WTC11 (cell line): Measurements from ENCODE around the gene CDKN1B. TPM values are rescaled to one million over a fixed set of nuclear protein-coding genes. Genes with fewer than 3 reads are reported as not detected.
A peak's percentile ranks its signal among the peaks of the same experiment; 100 is the strongest.

ENCODE experiments used
- ATAC-seq: fragments of 200-7000 bp; cut with Tn5 transposase; 2 replicates; pipeline ENCODE4 v1.10.0; 2021; ENCODE audit warnings: mild to moderate bottlenecking, moderate library complexity
- Bru-seq: library from RNA; stranded (reverse); fragments of 400-500 nt; gene quantifications from one replicate; lab custom pipeline; 2021; lab: Mats Ljungman, UMichigan
- CTCF ChIA-PET: fragments of 300-600 bp; sonication (Branson Sonifier 250); formaldehyde crosslinking; loops from one replicate; lab custom pipeline; 2021; ENCODE audit warnings: antibody characterized with exemption; lab: Charles Lee
- POLR2A ChIA-PET: fragments of 350-600 bp; sonication (Branson Sonifier 250); formaldehyde crosslinking; loops from one replicate; lab custom pipeline; 2021; ENCODE audit warnings: antibody characterized with exemption; lab: Charles Lee
- DNase-seq: peaks from one replicate; pipeline ENCODE4 v3.0.0; 2021; ENCODE audit warnings: low spot score
- H3K27ac Mint-ChIP-seq: 2 replicates; pipeline ENCODE4 v1.8.0; 2021; ENCODE audit warnings: mixed read lengths
- H3K27me3 Mint-ChIP-seq: 2 replicates; pipeline ENCODE4 v1.8.0; 2021; ENCODE audit warnings: low read depth, mild to moderate bottlenecking, moderate library complexity, mixed read lengths
- H3K36me3 Mint-ChIP-seq: 2 replicates; pipeline ENCODE4 v1.8.0; 2021; ENCODE audit warnings: mixed read lengths
- H3K4me1 Mint-ChIP-seq: 2 replicates; pipeline ENCODE4 v1.8.0; 2022; ENCODE audit warnings: mixed read lengths
- H3K4me3 Mint-ChIP-seq: 2 replicates; pipeline ENCODE4 v1.8.0; 2021; ENCODE audit warnings: mild to moderate bottlenecking, moderate library complexity, mixed read lengths
- H3K9me3 Mint-ChIP-seq: 2 replicates; pipeline ENCODE4 v1.8.0; 2021; ENCODE audit warnings: mixed read lengths
- ATF3 ChIP-seq: sonication (generic); formaldehyde crosslinking; conservative IDR thresholded peaks from 2 replicates; pipeline ENCODE4 v1.8.1; 2022; ENCODE audit warnings: mild to moderate bottlenecking, missing genetic modification reagents
- CDX4 ChIP-seq: fragments of 250-450 bp; sonication (Bioruptor Pico); IDR thresholded peaks from 2 replicates; pipeline ENCODE4 v1.9.0; 2021; ENCODE audit warnings: moderate library complexity, mild to moderate bottlenecking, inconsistent platforms, borderline replicate concordance
- CREB1 ChIP-seq: sonication (generic); formaldehyde crosslinking; IDR thresholded peaks from 2 replicates; pipeline ENCODE4 v1.8.0; 2023; ENCODE audit warnings: mild to moderate bottlenecking, missing genetic modification reagents
- CREM ChIP-seq: sonication (generic); formaldehyde crosslinking; IDR thresholded peaks from 2 replicates; pipeline ENCODE4 v1.8.1; 2022; ENCODE audit warnings: mild to moderate bottlenecking, missing genetic modification reagents, moderate library complexity
- CTCF ChIP-seq: fragments of 200-600 bp; IDR thresholded peaks from 2 replicates; pipeline ENCODE4 v1.8.0; 2022; ENCODE audit warnings: antibody characterized with exemption
- E2F1 ChIP-seq: sonication (generic); formaldehyde crosslinking; IDR thresholded peaks from 2 replicates; pipeline ENCODE4 v1.8.0; 2022; ENCODE audit warnings: mild to moderate bottlenecking, missing genetic modification reagents
- E2F5 ChIP-seq: sonication (generic); formaldehyde crosslinking; IDR thresholded peaks from 2 replicates; pipeline ENCODE4 v1.8.1; 2022; ENCODE audit warnings: mild to moderate bottlenecking, moderate library complexity, missing genetic modification reagents
- ERG ChIP-seq: fragments of 250-450 bp; sonication (Bioruptor Pico); IDR thresholded peaks from 2 replicates; pipeline ENCODE4 v1.8.0; 2021; ENCODE audit warnings: mild to moderate bottlenecking
- ESRRA ChIP-seq: sonication (generic); formaldehyde crosslinking; IDR thresholded peaks from 2 replicates; pipeline ENCODE4 v1.8.1; 2022; ENCODE audit warnings: mild to moderate bottlenecking, missing genetic modification reagents, borderline replicate concordance
- ETV6 ChIP-seq: sonication (generic); formaldehyde crosslinking; IDR thresholded peaks from 2 replicates; pipeline ENCODE4 v1.8.1; 2022; ENCODE audit warnings: mild to moderate bottlenecking, missing genetic modification reagents
- FOXJ3 ChIP-seq: sonication (generic); formaldehyde crosslinking; IDR thresholded peaks from 2 replicates; pipeline ENCODE4 v1.9.0; 2021; ENCODE audit warnings: missing genetic modification reagents, mild to moderate bottlenecking, borderline replicate concordance
- FOXP4 ChIP-seq: sonication (generic); formaldehyde crosslinking; IDR thresholded peaks from 2 replicates; pipeline ENCODE4 v1.8.0; 2022; ENCODE audit warnings: mild to moderate bottlenecking, missing genetic modification reagents
- GTF2I ChIP-seq: fragments of 250-450 bp; sonication (Bioruptor Pico); conservative IDR thresholded peaks from 2 replicates; pipeline ENCODE4 v1.4.0; 2021; ENCODE audit warnings: mild to moderate bottlenecking
- JAZF1 ChIP-seq: fragments of 250-450 bp; sonication (Bioruptor Pico); IDR thresholded peaks from 2 replicates; pipeline ENCODE4 v1.9.0; 2021; ENCODE audit warnings: moderate library complexity, mild to moderate bottlenecking, inconsistent platforms
- KAT7 ChIP-seq: sonication (generic); formaldehyde crosslinking; IDR thresholded peaks from 2 replicates; pipeline ENCODE4 v1.8.1; 2023; ENCODE audit warnings: missing genetic modification reagents, mild to moderate bottlenecking, borderline replicate concordance
- NFATC4 ChIP-seq: fragments of 250-450 bp; sonication (Bioruptor Pico); IDR thresholded peaks from 2 replicates; pipeline ENCODE4 v1.9.0; 2021; ENCODE audit warnings: mild to moderate bottlenecking
- NR3C1 ChIP-seq: sonication (generic); formaldehyde crosslinking; conservative IDR thresholded peaks from 2 replicates; pipeline ENCODE4 v1.8.1; 2023; ENCODE audit warnings: low read depth, mild to moderate bottlenecking, missing genetic modification reagents
- SOX15 ChIP-seq: fragments of 250-450 bp; sonication (Bioruptor Pico); IDR thresholded peaks from 2 replicates; pipeline ENCODE4 v1.9.0; 2021; ENCODE audit warnings: mild to moderate bottlenecking
- SP1 ChIP-seq: sonication (generic); formaldehyde crosslinking; conservative IDR thresholded peaks from 2 replicates; pipeline ENCODE4 v1.8.1; 2022; ENCODE audit warnings: missing genetic modification reagents
- ZNF138 ChIP-seq: sonication (generic); formaldehyde crosslinking; conservative IDR thresholded peaks from 2 replicates; pipeline ENCODE4 v1.8.1; 2022; ENCODE audit warnings: mild to moderate bottlenecking, moderate library complexity, missing genetic modification reagents
- ZNF263 ChIP-seq: sonication (generic); formaldehyde crosslinking; IDR thresholded peaks from 2 replicates; pipeline ENCODE4 v1.8.1; 2022; ENCODE audit warnings: low read depth, mild to moderate bottlenecking, moderate library complexity, missing genetic modification reagents
- ZNF317 ChIP-seq: sonication (generic); formaldehyde crosslinking; IDR thresholded peaks from 2 replicates; pipeline ENCODE4 v1.8.1; 2023; ENCODE audit warnings: low read depth, mild to moderate bottlenecking, moderate library complexity, missing genetic modification reagents, borderline replicate concordance
- ZNF396 ChIP-seq: fragments of 250-450 bp; sonication (Bioruptor Pico); IDR thresholded peaks from 2 replicates; pipeline ENCODE4 v1.8.0; 2021; ENCODE audit warnings: mild to moderate bottlenecking, moderate library complexity, borderline replicate concordance
- ZNF423 ChIP-seq: fragments of 250-450 bp; sonication (Bioruptor Pico); IDR thresholded peaks from 2 replicates; pipeline ENCODE4 v2.1.2; 2022; ENCODE audit warnings: mild to moderate bottlenecking, moderate library complexity
- ZNF512 ChIP-seq: sonication (generic); formaldehyde crosslinking; IDR thresholded peaks from 2 replicates; pipeline ENCODE4 v1.8.1; 2022; ENCODE audit warnings: missing genetic modification reagents, borderline replicate concordance
- ZNF671 ChIP-seq: fragments of 250-450 bp; sonication (Bioruptor Pico); IDR thresholded peaks from 2 replicates; pipeline ENCODE4 v1.8.0; 2021; ENCODE audit warnings: mild to moderate bottlenecking
- long read RNA-seq, 3 experiments: library from RNA in 1 of 3; library from capped mRNA in 1 of 3; library from polyadenylated mRNA in 1 of 3; unstranded in 2 of 3; stranded (forward) in 1 of 3; transcript quantifications; one replicate each; pipeline ENCODE4 v2.0.0, GENCODE V29; 2021
- total RNA-seq: library from RNA; stranded (reverse); gene quantifications from 3 replicates; pipeline ENCODE4 v1.2.3, GENCODE V29; 2021

Gene CDKN1B
- total RNA-seq, result 34.2 to 38.4 TPM (median 34.8 TPM) in 3 replicates
- percentile 99 among the genes with signal in this experiment for Bru-seq, nascent RNA
- long read RNA-seq, experiment 1, transcript CDKN1B-201 (3 exons, 2,657 nt), result major isoform, 21 of 24 reads
- long read RNA-seq, experiment 1, partial matches to known transcripts, result 1 of 24 reads
- long read RNA-seq, experiment 1, other reads (novel, unspliced or antisense), result 2 of 24 reads
- long read RNA-seq, experiment 2, transcript CDKN1B-201 (3 exons, 2,657 nt), result major isoform, 41 of 59 reads
- long read RNA-seq, experiment 2, partial matches to known transcripts, result 1 of 59 reads
- long read RNA-seq, experiment 2, other reads (novel, unspliced or antisense), result 17 of 59 reads
- long read RNA-seq, experiment 3, partial matches to known transcripts, result 0 of 5 reads
- long read RNA-seq, experiment 3, other reads (novel, unspliced or antisense), result 1 of 5 reads

GRCh38 chr12:12716793-12717585, at the start of gene CDKN1B:
TSS of gene CDKN1B (plus strand) at chr12:12717368. CDS start at chr12:12717840, 472 bp downstream.
- CTCF ChIA-PET, result interaction anchor here (0.9 to 4.2 kb wide), 3 partner anchors 9 to 340 kb away, joined by 3 to 46 read pairs (median 4); no protein-coding TSS in a partner anchor
- POLR2A ChIA-PET, result interaction anchor here (1.8 to 3.5 kb wide), 2 partner anchors 9 to 367 kb away, joined by 5 to 31 read pairs; partner anchors contain the start of gene MANSC1
- TF ChIP-seq FOXP4 (CRISPR knock-in tag) (peak; percentile 30; the same call in 1 of the 2 replicates), ZNF396 (no peak), KAT7 (CRISPR knock-in tag) (no peak), ZNF263 (CRISPR knock-in tag) (no peak), FOXJ3 (CRISPR knock-in tag) (no peak), ATF3 (CRISPR knock-in tag) (no peak), SOX15 (CRISPR knock-in tag) (no peak), ZNF423 (no peak), GTF2I (no peak), NFATC4 (CRISPR knock-in tag) (no peak), CREM (CRISPR knock-in tag) (0 out of 2 replicates have a peak, but pooled peaks have one; percentile 27), ERG (CRISPR knock-in tag) (no peak), ZNF138 (CRISPR knock-in tag) (no peak), E2F1 (CRISPR knock-in tag) (no peak), CREB1 (no peak), ZNF671 (no peak), JAZF1 (CRISPR knock-in tag) (no peak), CTCF (no peak), CDX4 (CRISPR knock-in tag) (no peak), ZNF512 (no peak), NR3C1 (CRISPR knock-in tag) (no peak), ETV6 (CRISPR knock-in tag) (0 out of 2 replicates have a peak, but pooled peaks have one; percentile 31), ZNF317 (CRISPR knock-in tag) (no peak), ESRRA (CRISPR knock-in tag) (no peak), SP1 (peak; percentile 40; the same call in 1 of the 2 replicates), E2F5 (CRISPR knock-in tag) (peak; percentile 81; the same call in 1 of the 2 replicates)

More at GRCh38 chr12:12716793-12717585, at the start of gene CDKN1B:
- DNase-seq, result peak; percentile 80
- H3K4me3 Mint-ChIP-seq, result peak within 1 kb of the TSS; percentile 98
- H3K27me3 Mint-ChIP-seq, result peaks cover 13% of the 10 kb centered on the region; the same call in 1 of the 2 replicates
- peak within 1 kb of the TSS; percentile 75 for H3K27ac Mint-ChIP-seq
- ATAC-seq, result peak; percentile 77
- H3K36me3 Mint-ChIP-seq, result peaks cover 33% of the 10 kb centered on the region
- H3K4me1 Mint-ChIP-seq, result peaks cover 58% of the 10 kb centered on the region
- H3K9me3 Mint-ChIP-seq, result no peaks in the 10 kb centered on the region
